ENCODE data around the gene CCNL2.

- TF ChIP-seq POLR2A (IDR thresholded peaks at IDR 0.05): no peak
- TF ChIP-seq, protein P1, sequence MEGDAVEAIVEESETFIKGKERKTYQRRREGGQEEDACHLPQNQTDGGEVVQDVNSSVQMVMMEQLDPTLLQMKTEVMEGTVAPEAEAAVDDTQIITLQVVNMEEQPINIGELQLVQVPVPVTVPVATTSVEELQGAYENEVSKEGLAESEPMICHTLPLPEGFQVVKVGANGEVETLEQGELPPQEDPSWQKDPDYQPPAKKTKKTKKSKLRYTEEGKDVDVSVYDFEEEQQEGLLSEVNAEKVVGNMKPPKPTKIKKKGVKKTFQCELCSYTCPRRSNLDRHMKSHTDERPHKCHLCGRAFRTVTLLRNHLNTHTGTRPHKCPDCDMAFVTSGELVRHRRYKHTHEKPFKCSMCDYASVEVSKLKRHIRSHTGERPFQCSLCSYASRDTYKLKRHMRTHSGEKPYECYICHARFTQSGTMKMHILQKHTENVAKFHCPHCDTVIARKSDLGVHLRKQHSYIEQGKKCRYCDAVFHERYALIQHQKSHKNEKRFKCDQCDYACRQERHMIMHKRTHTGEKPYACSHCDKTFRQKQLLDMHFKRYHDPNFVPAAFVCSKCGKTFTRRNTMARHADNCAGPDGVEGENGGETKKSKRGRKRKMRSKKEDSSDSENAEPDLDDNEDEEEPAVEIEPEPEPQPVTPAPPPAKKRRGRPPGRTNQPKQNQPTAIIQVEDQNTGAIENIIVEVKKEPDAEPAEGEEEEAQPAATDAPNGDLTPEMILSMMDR (IDR thresholded peaks at IDR 0.05): no peak
- TF ChIP-seq EP300 (IDR thresholded peaks at IDR 0.05): no peak
These were observed 4.0 kb downstream of the CCNL2 start for GRCh38 chr1:1395166-1395565.
